ENCODE results near the gene DDRGK1.
"Not testable (repeated sequence)": the region's sequence is repeated elsewhere in the genome, so short reads cannot be mapped to it uniquely, and the experiment has no call there.

The DDRGK1 gene

DNA sequence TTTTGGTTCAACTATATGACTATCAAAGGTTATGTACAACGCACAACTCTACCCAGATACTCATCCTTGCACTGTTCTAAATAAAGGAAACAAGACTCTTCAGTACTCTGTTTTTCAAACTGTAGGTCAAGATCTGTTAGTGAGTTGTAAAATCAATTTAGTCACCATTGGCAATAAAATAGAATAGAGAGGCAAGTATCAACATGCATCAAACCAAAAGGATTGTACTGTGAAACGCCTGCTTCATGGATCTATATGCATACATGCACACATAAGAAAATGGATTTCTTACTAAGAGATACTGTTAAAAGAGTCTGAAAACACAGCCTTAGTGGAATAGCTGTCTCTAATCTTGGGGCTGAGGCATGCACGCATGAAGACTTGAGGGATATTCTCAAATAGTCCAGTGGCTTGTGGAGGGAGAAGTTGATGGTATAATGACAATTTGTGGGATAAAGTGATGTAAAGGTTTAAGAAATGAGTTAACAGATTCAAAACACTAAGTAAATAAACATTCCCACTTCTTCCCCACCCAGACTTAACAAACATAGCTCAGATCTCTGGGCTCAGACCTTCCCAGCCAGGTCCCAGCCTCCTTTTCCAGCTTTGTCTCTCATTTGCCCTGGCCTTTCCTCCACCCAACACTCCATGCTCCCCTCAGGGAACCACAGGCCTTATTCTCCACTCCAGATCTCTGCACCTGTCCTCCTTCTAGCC lies 20.4 kb downstream of the DDRGK1 start:
- ChIA-PET POLR2A (interaction anchor here (0.6 to 1.6 kb wide), 4 partner anchors 9 to 24 kb away, joined by 3 to 5 read pairs (median 4); no protein-coding TSS in a partner anchor), CTCF (interaction anchor here (1.2 kb wide), 1 partner anchor 66 kb away, joined by 3 read pairs; no protein-coding TSS in a partner anchor)
- TF ChIP-seq NFRKB (IDR thresholded peaks at IDR 0.05) (no peak), HDGF (IDR thresholded peaks at IDR 0.05; ENCODE audit: borderline replicate concordance) (no peak), ARNT (IDR thresholded peaks at IDR 0.05) (no peak), BHLHE40 (IDR thresholded peaks at IDR 0.05; ENCODE audit: borderline replicate concordance) (no peak), ELF4 (IDR thresholded peaks at IDR 0.05) (no peak), FOXA1 (IDR thresholded peaks at IDR 0.05) (no peak), LEF1 (IDR thresholded peaks at IDR 0.05; ENCODE audit: borderline replicate concordance) (no peak), SUZ12 (IDR thresholded peaks at IDR 0.05) (no peak), FOXM1 (IDR thresholded peaks at IDR 0.05; ENCODE audit: borderline replicate concordance) (no peak), CTBP1 (IDR thresholded peaks at IDR 0.05; ENCODE audit: borderline replicate concordance) (no peak), SP1 (IDR thresholded peaks at IDR 0.05) (no peak)
- no peak for DNase-seq (ENCODE audit: extremely low spot score)

- DNase-seq (ENCODE audit: extremely low spot score); CTCF ChIA-PET; POLR2A ChIA-PET: not testable (repeated sequence)
Measured at GRCh38 chr20:3182429-3182828, 22.1 kb downstream of the DDRGK1 start.

GRCh38 chr20:3181270-3181669 lies 23.2 kb downstream of the DDRGK1 start:
- ChIA-PET POLR2A (no interaction called here), CTCF (no interaction called here)
- DNase-seq (ENCODE audit: extremely low spot score) = no peak
- TF ChIP-seq ARNT (IDR thresholded peaks at IDR 0.05) (no peak), FOXK2 (IDR thresholded peaks at IDR 0.05) (no peak), ZNF384 (IDR thresholded peaks at IDR 0.05) (no peak), FOXA1 (IDR thresholded peaks at IDR 0.05) (no peak), CTBP1 (IDR thresholded peaks at IDR 0.05; ENCODE audit: borderline replicate concordance) (no peak), NFRKB (IDR thresholded peaks at IDR 0.05) (no peak), HDGF (IDR thresholded peaks at IDR 0.05; ENCODE audit: borderline replicate concordance) (no peak), LEF1 (IDR thresholded peaks at IDR 0.05; ENCODE audit: borderline replicate concordance) (no peak), SUZ12 (IDR thresholded peaks at IDR 0.05) (no peak), FOXM1 (IDR thresholded peaks at IDR 0.05; ENCODE audit: borderline replicate concordance) (no peak), ELF4 (IDR thresholded peaks at IDR 0.05) (no peak), BHLHE40 (IDR thresholded peaks at IDR 0.05; ENCODE audit: borderline replicate concordance) (no peak), TARDBP (IDR thresholded peaks at IDR 0.05) (no peak), SP1 (IDR thresholded peaks at IDR 0.05) (no peak), L3MBTL2 (conservative IDR thresholded peaks at IDR 0.05) (no peak)
- TF ChIP-seq, protein P1, sequence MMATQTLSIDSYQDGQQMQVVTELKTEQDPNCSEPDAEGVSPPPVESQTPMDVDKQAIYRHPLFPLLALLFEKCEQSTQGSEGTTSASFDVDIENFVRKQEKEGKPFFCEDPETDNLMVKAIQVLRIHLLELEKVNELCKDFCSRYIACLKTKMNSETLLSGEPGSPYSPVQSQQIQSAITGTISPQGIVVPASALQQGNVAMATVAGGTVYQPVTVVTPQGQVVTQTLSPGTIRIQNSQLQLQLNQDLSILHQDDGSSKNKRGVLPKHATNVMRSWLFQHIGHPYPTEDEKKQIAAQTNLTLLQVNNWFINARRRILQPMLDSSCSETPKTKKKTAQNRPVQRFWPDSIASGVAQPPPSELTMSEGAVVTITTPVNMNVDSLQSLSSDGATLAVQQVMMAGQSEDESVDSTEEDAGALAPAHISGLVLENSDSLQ (IDR thresholded peaks at IDR 0.05) = no peak

GRCh38 chr20:3180319-3180718 lies 24.2 kb downstream of the DDRGK1 start:
- no peak for DNase-seq (ENCODE audit: extremely low spot score)
- TF ChIP-seq FOXK2 (IDR thresholded peaks at IDR 0.05) (no peak), BHLHE40 (IDR thresholded peaks at IDR 0.05; ENCODE audit: borderline replicate concordance) (no peak), HDGF (IDR thresholded peaks at IDR 0.05; ENCODE audit: borderline replicate concordance) (no peak), TARDBP (IDR thresholded peaks at IDR 0.05) (no peak), FOXM1 (IDR thresholded peaks at IDR 0.05; ENCODE audit: borderline replicate concordance) (no peak), FOXA1 (IDR thresholded peaks at IDR 0.05) (no peak), ELF4 (IDR thresholded peaks at IDR 0.05) (no peak), SP1 (IDR thresholded peaks at IDR 0.05) (no peak), ZNF384 (IDR thresholded peaks at IDR 0.05) (no peak), LEF1 (IDR thresholded peaks at IDR 0.05; ENCODE audit: borderline replicate concordance) (no peak), ARNT (IDR thresholded peaks at IDR 0.05) (no peak), NFRKB (IDR thresholded peaks at IDR 0.05) (no peak), SUZ12 (IDR thresholded peaks at IDR 0.05) (no peak)
- TF ChIP-seq, protein P1 (IDR thresholded peaks at IDR 0.05) = no peak
- CTCF ChIA-PET = no interaction called here
- POLR2A ChIA-PET = no interaction called here

DNA sequence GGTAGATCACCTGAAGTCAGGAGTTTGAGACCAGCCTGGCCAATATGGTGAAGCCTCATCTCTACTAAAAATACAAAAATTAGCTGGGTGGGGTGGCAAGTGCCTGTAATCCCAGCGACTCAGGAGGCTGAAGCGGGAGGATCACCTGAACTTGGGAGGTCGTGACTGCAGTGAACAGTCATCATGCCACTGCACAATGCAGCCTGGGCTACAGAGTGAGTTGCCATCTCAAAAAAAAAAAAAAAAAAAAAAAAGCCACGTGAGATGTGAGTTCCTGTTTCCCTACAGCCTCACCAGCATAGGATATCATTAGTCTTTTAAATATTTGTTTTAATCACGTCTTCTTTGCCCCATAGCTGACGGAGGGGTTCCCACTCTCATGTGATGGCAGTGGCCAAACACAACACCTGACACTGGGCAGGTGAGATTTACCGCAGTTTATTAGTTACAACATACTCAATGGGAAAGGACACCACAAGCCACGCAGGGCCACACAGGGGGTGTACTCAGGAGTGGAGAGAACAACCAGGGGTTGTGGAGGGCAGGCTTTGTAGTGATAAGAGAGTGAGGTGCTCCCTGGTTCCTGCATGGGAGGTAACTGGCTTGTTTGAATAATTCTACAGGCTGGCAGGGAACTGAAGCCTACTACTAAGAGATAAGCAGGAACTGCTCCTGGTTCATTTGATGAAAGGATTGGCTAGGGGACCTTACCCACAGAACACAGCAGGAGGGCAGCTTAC lies 26.6 kb downstream of the DDRGK1 start:
- POLR2A ChIA-PET = interaction anchor here (0.9 kb wide), 1 partner anchor 18 kb away, joined by 5 read pairs; the partner anchor contains the start of genes FASTKD5 and UBOX5
- CTCF ChIA-PET = no interaction called here
- DNase-seq (ENCODE audit: extremely low spot score) = no peak
- TF ChIP-seq ELF4 (IDR thresholded peaks at IDR 0.05) = no peak
- peak; percentile 41; the same call in 1 of the 2 replicates for TF ChIP-seq ZNF384 (IDR thresholded peaks at IDR 0.05)

- ChIA-PET POLR2A (no interaction called here), CTCF (no interaction called here)
- TF ChIP-seq LEF1 (IDR thresholded peaks at IDR 0.05; ENCODE audit: borderline replicate concordance) = no peak
- no peak for TF ChIP-seq SUZ12 (IDR thresholded peaks at IDR 0.05)
- no peak for TF ChIP-seq NFRKB (IDR thresholded peaks at IDR 0.05)
- no peak for TF ChIP-seq ARNT (IDR thresholded peaks at IDR 0.05)
- no peak for TF ChIP-seq ZNF384 (IDR thresholded peaks at IDR 0.05)
- TF ChIP-seq FOXK2 (IDR thresholded peaks at IDR 0.05) = no peak
- TF ChIP-seq, protein P1 (IDR thresholded peaks at IDR 0.05) = no peak
- TF ChIP-seq FOXA1 (IDR thresholded peaks at IDR 0.05) = no peak
- TF ChIP-seq TARDBP (IDR thresholded peaks at IDR 0.05) = no peak
- no peak for TF ChIP-seq L3MBTL2 (conservative IDR thresholded peaks at IDR 0.05)
- TF ChIP-seq CTBP1 (IDR thresholded peaks at IDR 0.05; ENCODE audit: borderline replicate concordance) = no peak
- no peak for TF ChIP-seq FOXM1 (IDR thresholded peaks at IDR 0.05; ENCODE audit: borderline replicate concordance)
- no peak for TF ChIP-seq ELF4 (IDR thresholded peaks at IDR 0.05)
- no peak for TF ChIP-seq SP1 (IDR thresholded peaks at IDR 0.05)
- TF ChIP-seq BHLHE40 (IDR thresholded peaks at IDR 0.05; ENCODE audit: borderline replicate concordance) = no peak
- no peak for TF ChIP-seq HDGF (IDR thresholded peaks at IDR 0.05; ENCODE audit: borderline replicate concordance)
- DNase-seq (ENCODE audit: extremely low spot score) = no peak
Measured at GRCh38 chr20:3175270-3175669, 29.2 kb downstream of the DDRGK1 start.
